Right hindlimb (tissue), 1 donor: ENCODE measurements around the gene DIS3L2.
A peak's percentile ranks its signal among the peaks of the same experiment; 100 is the strongest.
"Not testable (repeated sequence)": the region's sequence is repeated elsewhere in the genome, so short reads cannot be mapped to it uniquely, and the experiment has no call there.

Source experiments
- DNase-seq: peaks from one replicate; pipeline ENCODE4 v3.0.0-alpha.2; 2018

The DIS3L2 gene

GRCh38 chr2:232018181-232018580, 56.7 kb downstream of the DIS3L2 start:
- peak; percentile 65 for DNase-seq

GRCh38 chr2:232022718-232023117, 61.2 kb downstream of the DIS3L2 start:
- DNase-seq: no peak

GRCh38 chr2:232023426-232023825, 61.9 kb downstream of the DIS3L2 start:
- DNase-seq: peak; percentile 28

- DNase-seq: peak; percentile 24
Observed at GRCh38 chr2:232024457-232024856, 62.9 kb downstream of the DIS3L2 start.

- no peak for DNase-seq
Observed at GRCh38 chr2:232026910-232027309, 65.4 kb downstream of the DIS3L2 start.

GRCh38 chr2:232027530-232027929, 66.0 kb downstream of the DIS3L2 start:
- DNase-seq: no peak

GRCh38 chr2:232028071-232028470, 66.6 kb downstream of the DIS3L2 start:
- no peak for DNase-seq

GRCh38 chr2:232028631-232029030, 67.1 kb downstream of the DIS3L2 start:
- peak; percentile 48 for DNase-seq

- no peak for DNase-seq
Observed at GRCh38 chr2:232029346-232029745, 67.8 kb downstream of the DIS3L2 start.

- DNase-seq: no peak
Observed at GRCh38 chr2:232030229-232030628, 68.7 kb downstream of the DIS3L2 start.

- DNase-seq: not testable (repeated sequence)
Observed at GRCh38 chr2:232035292-232035691, 73.8 kb downstream of the DIS3L2 start.

GRCh38 chr2:232036876-232037275, 75.4 kb downstream of the DIS3L2 start:
- DNase-seq: not testable (repeated sequence)

GRCh38 chr2:232038251-232038880, 76.9 kb downstream of the DIS3L2 start:
- DNase-seq: no peak

- no peak for DNase-seq
Observed at GRCh38 chr2:232038881-232039485, 77.5 kb downstream of the DIS3L2 start.

GRCh38 chr2:232042911-232043574, 81.5 kb downstream of the DIS3L2 start:
- DNase-seq: no peak

GRCh38 chr2:232043966-232044365, 82.5 kb downstream of the DIS3L2 start:
- DNase-seq: no peak

GRCh38 chr2:232049350-232049749, 87.8 kb downstream of the DIS3L2 start:
- DNase-seq: no peak

GRCh38 chr2:232052591-232052990, 91.1 kb downstream of the DIS3L2 start:
- no peak for DNase-seq

- no peak for DNase-seq
Observed at GRCh38 chr2:232053777-232054176, 92.3 kb downstream of the DIS3L2 start.

- no peak for DNase-seq
Observed at GRCh38 chr2:232058063-232058877, 96.8 kb downstream of the DIS3L2 start.

- DNase-seq: no peak
Observed at GRCh38 chr2:232058931-232059330, 97.4 kb downstream of the DIS3L2 start.

GRCh38 chr2:232061265-232061664, 99.8 kb downstream of the DIS3L2 start:
- no peak for DNase-seq

GRCh38 chr2:232073026-232073425, 111.5 kb downstream of the DIS3L2 start:
- DNase-seq: no peak
